Measurements from ENCODE around the gene TTC6. TPM values are rescaled to one million over a fixed set of nuclear protein-coding genes. Genes with fewer than 3 reads are reported as not detected.
"Not testable (repeated sequence)": the region's sequence is repeated elsewhere in the genome, so short reads cannot be mapped to it uniquely, and the experiment has no call there.

TTC6 gene
- under 1 TPM in 5 of 12 donors, not detected in 7; 0.14 to 0.47 (median 0.21) TPM for polyA plus RNA-seq (ENCODE audit: insufficient read length in 12 of 12)
- long read RNA-seq, donor 1, partial matches to known transcripts: 8 of 9 reads
- long read RNA-seq, donor 1, other reads (novel, unspliced or antisense): 0 of 9 reads
- long read RNA-seq, donor 2: 0 reads
- long read RNA-seq, donor 3: 0 reads
- long read RNA-seq, donor 4: 0 reads
- long read RNA-seq, donor 5: 0 reads
- long read RNA-seq, donor 6: 0 reads
- long read RNA-seq, donor 7: 0 reads
- long read RNA-seq, donor 8: 0 reads
- long read RNA-seq, donor 9: 0 reads
- long read RNA-seq, donor 10: 0 reads
- long read RNA-seq, donor 11: 0 reads

GRCh38 chr14:37594971-37595808 is at the start of gene TTC6, which contains the start of gene FOXA1:
Gene TTC6 (plus strand): TSS chr14:37595629. CDS start chr14:37622065, 26,436 bp downstream.
Gene FOXA1 (minus strand): TSS chr14:37595249. CDS start chr14:37594972, 277 bp downstream.
- DNase-seq: no peak

- DNase-seq: no peak
Measured at GRCh38 chr14:37546621-37547447, 48.6 kb upstream of the TTC6 start.

- peak; percentile 2 for DNase-seq
Measured at GRCh38 chr14:37550511-37550910, 44.9 kb upstream of the TTC6 start.

GRCh38 chr14:37551119-37551518 is 44.3 kb upstream of the TTC6 start:
- DNase-seq: no peak

- no peak for DNase-seq
Measured at GRCh38 chr14:37553935-37554550, 41.4 kb upstream of the TTC6 start.

GRCh38 chr14:37555596-37555995 is 39.8 kb upstream of the TTC6 start:
- DNase-seq: not testable (repeated sequence)

- DNase-seq: no peak
Measured at GRCh38 chr14:37558740-37559139, 36.7 kb upstream of the TTC6 start.

GRCh38 chr14:37559386-37559785 is 36.0 kb upstream of the TTC6 start:
- DNase-seq: no peak

GRCh38 chr14:37563189-37563588 is 32.2 kb upstream of the TTC6 start:
- no peak for DNase-seq

- DNase-seq: no peak
Measured at GRCh38 chr14:37565550-37565949, 29.9 kb upstream of the TTC6 start.

GRCh38 chr14:37566811-37567371 is 28.5 kb upstream of the TTC6 start:
- DNase-seq: no peak

GRCh38 chr14:37569729-37570128 is 25.7 kb upstream of the TTC6 start:
- DNase-seq: no peak

GRCh38 chr14:37571391-37571790 is 24.0 kb upstream of the TTC6 start:
- no peak for DNase-seq

- no peak for DNase-seq
Measured at GRCh38 chr14:37573356-37573755, 22.1 kb upstream of the TTC6 start.

- DNase-seq: no peak
Measured at GRCh38 chr14:37579274-37579673, 16.2 kb upstream of the TTC6 start.

GRCh38 chr14:37580146-37580545 is 15.3 kb upstream of the TTC6 start:
- DNase-seq: no peak

- DNase-seq: no peak
Measured at GRCh38 chr14:37583358-37584210, 11.8 kb upstream of the TTC6 start.

GRCh38 chr14:37584211-37585100 is 11.0 kb upstream of the TTC6 start:
- no peak for DNase-seq

GRCh38 chr14:37585101-37585511 is 10.3 kb upstream of the TTC6 start:
- no peak for DNase-seq
